ENCODE measurements around the gene PRDX5.

Gene PRDX5

DNA sequence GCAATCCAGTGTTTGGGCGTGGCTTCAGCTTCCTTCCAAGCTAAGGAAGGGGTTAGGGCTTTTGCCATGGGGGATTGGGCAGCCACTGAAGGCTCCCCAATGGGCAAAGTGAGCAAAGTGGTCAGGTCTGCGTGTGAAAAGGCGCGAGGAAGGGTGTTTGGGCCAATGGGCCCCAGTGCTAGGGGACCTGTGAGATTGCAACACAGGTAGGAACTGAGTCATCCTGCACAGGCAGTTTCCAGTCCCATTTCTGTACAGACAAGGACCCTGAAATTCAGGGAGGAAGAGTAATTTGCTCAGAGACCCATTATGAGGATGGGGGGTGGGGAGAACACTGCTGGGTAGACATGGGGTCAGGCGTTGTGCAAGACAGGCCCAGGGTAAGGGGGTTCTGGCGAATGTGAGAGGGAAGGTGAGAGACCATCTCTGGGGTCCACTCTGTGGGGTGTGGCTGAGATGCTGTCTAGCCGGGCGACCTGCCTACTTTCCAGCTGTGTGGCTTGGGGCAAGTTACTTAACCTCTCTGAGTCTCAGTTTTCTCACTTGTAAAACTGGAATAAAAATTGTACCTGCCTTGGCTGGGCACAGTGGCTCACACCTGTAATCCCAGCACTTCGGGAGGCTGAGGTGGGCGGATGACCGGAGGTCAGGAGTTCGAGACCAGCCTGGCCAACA, 29.4 kb downstream of the PRDX5 start:
- DNase-seq (ENCODE audit: insufficient read length, low spot score) = no peak
- FAIRE-seq = no peak
- TF ChIP-seq, protein P1, sequence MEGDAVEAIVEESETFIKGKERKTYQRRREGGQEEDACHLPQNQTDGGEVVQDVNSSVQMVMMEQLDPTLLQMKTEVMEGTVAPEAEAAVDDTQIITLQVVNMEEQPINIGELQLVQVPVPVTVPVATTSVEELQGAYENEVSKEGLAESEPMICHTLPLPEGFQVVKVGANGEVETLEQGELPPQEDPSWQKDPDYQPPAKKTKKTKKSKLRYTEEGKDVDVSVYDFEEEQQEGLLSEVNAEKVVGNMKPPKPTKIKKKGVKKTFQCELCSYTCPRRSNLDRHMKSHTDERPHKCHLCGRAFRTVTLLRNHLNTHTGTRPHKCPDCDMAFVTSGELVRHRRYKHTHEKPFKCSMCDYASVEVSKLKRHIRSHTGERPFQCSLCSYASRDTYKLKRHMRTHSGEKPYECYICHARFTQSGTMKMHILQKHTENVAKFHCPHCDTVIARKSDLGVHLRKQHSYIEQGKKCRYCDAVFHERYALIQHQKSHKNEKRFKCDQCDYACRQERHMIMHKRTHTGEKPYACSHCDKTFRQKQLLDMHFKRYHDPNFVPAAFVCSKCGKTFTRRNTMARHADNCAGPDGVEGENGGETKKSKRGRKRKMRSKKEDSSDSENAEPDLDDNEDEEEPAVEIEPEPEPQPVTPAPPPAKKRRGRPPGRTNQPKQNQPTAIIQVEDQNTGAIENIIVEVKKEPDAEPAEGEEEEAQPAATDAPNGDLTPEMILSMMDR (IDR thresholded peaks at IDR 0.05; ENCODE audit: insufficient read depth, missing control alignments) = no peak

DNA sequence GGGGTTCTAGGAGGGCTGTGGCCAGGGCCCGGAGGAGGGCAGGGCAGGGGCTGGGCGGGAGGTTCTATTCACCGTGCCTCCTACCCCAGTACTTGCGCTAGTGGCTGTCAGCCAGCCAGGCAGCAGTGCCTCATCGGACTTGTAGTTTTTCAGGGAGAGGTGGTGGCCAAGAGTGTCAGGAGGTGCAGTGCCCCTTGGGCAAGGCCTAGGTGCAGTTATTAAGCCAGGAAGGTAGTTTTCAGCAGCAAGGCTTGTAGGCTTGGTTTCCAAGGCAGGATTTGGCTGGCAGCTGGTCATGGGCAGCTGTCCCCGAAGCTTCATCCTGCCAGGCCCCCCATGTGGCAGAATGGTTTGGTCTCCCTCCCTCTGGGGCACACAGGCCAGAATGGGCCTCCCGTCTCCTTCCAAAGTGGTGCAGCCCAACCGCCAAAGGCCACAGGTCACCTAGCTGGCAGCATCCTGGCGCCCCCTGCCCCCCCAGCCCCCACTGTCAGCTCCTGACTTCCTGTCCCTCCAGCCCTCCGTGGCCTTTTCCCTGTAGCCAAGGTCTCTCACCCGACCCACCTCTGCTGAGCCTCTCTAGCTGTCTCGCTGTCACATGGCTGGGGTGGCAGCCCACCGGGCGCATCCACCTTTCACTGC, 30.6 kb downstream of the PRDX5 start:
- TF ChIP-seq, protein P1 (IDR thresholded peaks at IDR 0.05; ENCODE audit: insufficient read depth, missing control alignments) = no peak
- no peak for DNase-seq (ENCODE audit: insufficient read length, low spot score)
- no peak for FAIRE-seq

DNA sequence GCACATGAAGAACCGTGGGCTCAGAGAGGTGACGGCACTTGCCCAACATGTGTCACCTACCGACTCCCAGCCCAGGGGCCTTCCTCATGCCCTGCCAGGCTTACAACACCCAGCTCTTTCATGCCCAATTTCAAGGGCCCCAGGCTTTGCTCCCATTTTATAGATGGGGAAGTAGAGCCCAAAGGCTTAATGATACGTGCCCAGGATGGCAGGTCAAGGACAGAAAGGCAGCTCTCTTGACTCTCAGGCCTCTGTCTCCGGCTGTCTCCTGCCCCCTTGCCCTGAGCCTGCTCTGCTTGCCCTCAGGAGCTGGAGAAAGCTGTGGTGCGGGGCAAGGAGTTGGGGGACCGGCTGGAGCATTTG, 31.1 kb downstream of the PRDX5 start:
- TF ChIP-seq, protein P1 (IDR thresholded peaks at IDR 0.05; ENCODE audit: insufficient read depth, missing control alignments) = no peak
- FAIRE-seq (no peak), DNase-seq (ENCODE audit: insufficient read length, low spot score) (no peak)

DNA sequence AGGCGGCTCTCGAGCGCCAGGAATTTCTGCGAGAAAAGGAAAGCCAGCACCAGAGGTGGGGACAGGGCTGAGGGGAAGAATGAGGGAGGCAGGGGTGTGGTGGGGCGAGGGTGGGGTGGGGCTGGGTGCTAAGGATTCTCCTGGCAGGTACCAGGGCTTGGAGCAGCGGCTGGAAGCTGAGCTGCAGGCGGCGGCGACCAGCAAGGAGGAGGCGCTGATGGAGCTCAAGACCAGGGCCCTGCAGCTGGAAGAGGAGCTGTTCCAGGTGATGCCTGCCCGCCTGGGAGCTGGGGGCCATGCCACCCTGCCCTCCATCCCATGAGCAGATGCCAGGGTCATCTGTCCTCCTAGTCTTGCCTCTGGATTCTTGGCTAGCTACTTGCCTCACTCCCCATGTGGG, 31.5 kb downstream of the PRDX5 start:
- FAIRE-seq = no peak
- TF ChIP-seq, protein P1 (IDR thresholded peaks at IDR 0.05; ENCODE audit: insufficient read depth, missing control alignments) = no peak
- DNase-seq (ENCODE audit: insufficient read length, low spot score) = no peak

DNA sequence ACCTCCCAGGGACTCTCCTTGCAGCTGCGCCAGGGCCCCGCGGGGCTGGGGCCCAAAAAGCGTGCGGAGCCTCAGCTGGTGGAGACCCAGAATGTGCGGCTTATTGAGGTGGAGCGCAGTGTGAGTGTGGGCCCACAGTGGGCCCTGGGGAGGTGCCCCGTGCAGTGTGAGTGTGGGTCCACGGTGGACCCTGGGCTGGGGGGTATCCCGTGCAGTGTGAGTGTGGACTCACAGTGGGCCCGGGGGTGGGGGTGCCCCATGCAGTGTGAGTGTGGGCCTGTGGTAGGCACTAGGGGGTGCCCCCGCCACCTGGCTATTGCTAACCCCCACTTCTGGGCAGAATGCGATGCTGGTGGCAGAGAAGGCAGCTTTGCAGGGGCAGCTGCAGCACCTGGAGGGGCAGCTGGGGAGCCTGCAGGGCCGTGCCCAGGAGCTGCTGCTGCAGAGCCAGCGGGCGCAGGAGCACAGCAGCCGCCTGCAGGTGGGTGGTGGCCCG, 33.3 kb downstream of the PRDX5 start:
- FAIRE-seq = no peak

DNA sequence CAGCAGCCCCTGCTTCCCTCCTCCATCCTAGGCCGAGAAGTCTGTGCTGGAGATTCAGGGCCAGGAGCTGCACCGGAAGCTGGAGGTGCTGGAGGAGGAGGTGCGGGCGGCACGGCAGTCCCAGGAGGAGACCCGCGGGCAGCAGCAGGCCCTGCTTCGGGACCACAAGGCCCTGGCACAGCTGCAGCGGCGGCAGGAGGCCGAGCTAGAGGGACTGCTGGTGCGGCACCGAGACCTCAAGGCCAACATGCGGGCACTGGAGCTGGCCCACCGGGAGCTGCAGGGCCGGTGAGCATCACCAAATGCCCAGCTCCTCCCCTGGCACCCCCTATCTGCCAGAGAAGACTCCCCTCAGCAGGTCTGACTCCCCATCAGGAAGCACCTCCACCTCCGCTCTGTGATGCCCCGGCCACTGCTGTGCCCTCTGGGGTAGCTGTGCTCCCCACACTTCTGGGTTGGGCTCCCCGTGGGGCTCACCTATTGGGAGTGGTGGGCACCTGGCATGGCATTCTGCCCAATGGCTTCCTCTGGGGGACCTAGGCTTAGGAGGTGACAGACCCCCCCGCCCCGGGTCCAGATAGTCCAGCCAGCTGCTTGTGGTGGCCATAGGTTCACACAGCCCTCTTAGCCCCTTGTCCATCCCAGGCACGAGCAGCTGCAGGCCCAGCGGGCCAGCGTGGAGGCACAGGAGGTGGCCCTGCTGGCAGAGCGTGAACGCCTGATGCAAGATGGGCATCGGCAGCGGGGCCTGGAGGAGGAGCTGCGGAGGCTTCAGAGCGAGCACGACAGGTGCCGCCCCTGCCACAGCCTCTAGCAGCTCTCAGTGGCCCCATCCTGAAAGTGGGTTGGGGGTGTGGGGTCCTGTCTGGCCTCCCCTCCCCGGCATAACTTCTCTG, 34.4 kb downstream of the PRDX5 start:
- TF ChIP-seq, protein P1 (IDR thresholded peaks at IDR 0.05; ENCODE audit: insufficient read depth, missing control alignments) = no peak
- FAIRE-seq = no peak
- DNase-seq (ENCODE audit: insufficient read length, low spot score) = no peak

More for the DNA sequence above, 33.3 kb downstream of the PRDX5 start:
- TF ChIP-seq, protein P1 (IDR thresholded peaks at IDR 0.05; ENCODE audit: insufficient read depth, missing control alignments) = no peak
- DNase-seq (ENCODE audit: insufficient read length, low spot score) = no peak

Data from D721Med (cell line).